ENCODE measurements around the gene IL1RAPL1. TPM values are rescaled to one million over a fixed set of nuclear protein-coding genes. Genes with fewer than 3 reads are reported as not detected.

The IL1RAPL1 gene
- total RNA-seq, 4 donors from 2014 or later = 0.16 to 0.46 TPM; not detected in 2

DNA sequence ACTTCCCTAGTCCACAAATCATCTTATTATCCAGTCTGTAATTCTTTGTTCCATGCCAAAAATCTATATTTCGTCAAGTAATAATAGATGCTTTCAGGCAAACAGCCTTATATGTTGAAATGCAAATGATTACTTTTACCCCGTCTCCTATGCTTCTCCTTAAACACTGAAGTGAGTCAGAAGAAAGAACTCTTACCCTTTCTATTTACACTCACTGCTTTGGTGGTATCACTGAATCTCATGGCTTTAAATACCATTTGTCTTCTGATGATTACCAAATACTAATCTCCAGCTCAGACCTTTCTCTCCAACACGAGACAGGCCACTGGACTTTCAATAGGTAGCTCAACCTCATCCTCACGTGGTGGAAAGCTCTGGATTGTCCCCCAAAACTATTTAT, 558.1 kb downstream of the IL1RAPL1 start:
- H3K27me3 ChIP-seq = no peaks in the 10 kb centered on the region
- intact Hi-C loops (cut with DNase I; ENCODE audit: low total_unique reads) = no loop called here
- TF ChIP-seq, protein P1, sequence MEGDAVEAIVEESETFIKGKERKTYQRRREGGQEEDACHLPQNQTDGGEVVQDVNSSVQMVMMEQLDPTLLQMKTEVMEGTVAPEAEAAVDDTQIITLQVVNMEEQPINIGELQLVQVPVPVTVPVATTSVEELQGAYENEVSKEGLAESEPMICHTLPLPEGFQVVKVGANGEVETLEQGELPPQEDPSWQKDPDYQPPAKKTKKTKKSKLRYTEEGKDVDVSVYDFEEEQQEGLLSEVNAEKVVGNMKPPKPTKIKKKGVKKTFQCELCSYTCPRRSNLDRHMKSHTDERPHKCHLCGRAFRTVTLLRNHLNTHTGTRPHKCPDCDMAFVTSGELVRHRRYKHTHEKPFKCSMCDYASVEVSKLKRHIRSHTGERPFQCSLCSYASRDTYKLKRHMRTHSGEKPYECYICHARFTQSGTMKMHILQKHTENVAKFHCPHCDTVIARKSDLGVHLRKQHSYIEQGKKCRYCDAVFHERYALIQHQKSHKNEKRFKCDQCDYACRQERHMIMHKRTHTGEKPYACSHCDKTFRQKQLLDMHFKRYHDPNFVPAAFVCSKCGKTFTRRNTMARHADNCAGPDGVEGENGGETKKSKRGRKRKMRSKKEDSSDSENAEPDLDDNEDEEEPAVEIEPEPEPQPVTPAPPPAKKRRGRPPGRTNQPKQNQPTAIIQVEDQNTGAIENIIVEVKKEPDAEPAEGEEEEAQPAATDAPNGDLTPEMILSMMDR (IDR thresholded peaks at IDR 0.05 in 4 of 5, conservative IDR thresholded peaks at IDR 0.05 in 1 of 5) = no peak
- TF ChIP-seq POLR2A (IDR thresholded peaks at IDR 0.05) = no peak
- H3K9me3 ChIP-seq = no peaks in the 10 kb centered on the region
- DNase-seq (no peak), ATAC-seq (no peak)
- no peak overlapping the region for H3K27ac ChIP-seq
- no peaks in the 10 kb centered on the region for H3K36me3 ChIP-seq
- H3K4me3 ChIP-seq = no peak overlapping the region
- in situ Hi-C loops (cut with MboI; ENCODE audit: low sequenced_read_pairs in 4 of 4) = no loop called here
- H3K4me1 ChIP-seq = no peaks in the 10 kb centered on the region

DNA sequence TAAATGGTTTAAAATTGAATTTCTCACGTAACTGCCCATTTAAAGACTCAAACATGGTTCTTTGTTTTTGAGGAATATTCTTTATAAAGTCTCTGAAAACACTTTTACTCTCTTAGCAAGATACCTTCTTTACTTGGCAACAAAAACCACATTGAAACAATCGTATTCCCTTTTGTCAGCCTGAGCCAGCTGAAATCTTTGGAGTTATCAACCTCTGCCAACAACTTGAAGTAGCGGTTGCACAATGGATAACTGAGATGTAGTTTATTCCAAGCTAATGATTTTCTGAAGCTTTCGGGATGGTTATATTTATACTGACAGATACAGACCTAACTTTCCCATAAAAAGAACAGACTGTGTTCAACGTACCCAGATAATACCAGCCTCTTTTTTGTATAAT, 561.3 kb downstream of the IL1RAPL1 start:
- no peak for DNase-seq
- in situ Hi-C loops (cut with MboI; ENCODE audit: low sequenced_read_pairs in 4 of 4) = no loop called here
- no peaks in the 10 kb centered on the region for H3K36me3 ChIP-seq
- TF ChIP-seq, protein P1 (IDR thresholded peaks at IDR 0.05 in 4 of 5, conservative IDR thresholded peaks at IDR 0.05 in 1 of 5) = no peak
- TF ChIP-seq POLR2A (IDR thresholded peaks at IDR 0.05) = no peak
- H3K4me1 ChIP-seq = no peaks in the 10 kb centered on the region
- no peak overlapping the region for H3K4me3 ChIP-seq
- H3K27me3 ChIP-seq = no peaks in the 10 kb centered on the region
- intact Hi-C loops (cut with DNase I; ENCODE audit: low total_unique reads) = no loop called here
- ATAC-seq = no peak
- no peak overlapping the region for H3K27ac ChIP-seq
- no peaks in the 10 kb centered on the region for H3K9me3 ChIP-seq

DNA sequence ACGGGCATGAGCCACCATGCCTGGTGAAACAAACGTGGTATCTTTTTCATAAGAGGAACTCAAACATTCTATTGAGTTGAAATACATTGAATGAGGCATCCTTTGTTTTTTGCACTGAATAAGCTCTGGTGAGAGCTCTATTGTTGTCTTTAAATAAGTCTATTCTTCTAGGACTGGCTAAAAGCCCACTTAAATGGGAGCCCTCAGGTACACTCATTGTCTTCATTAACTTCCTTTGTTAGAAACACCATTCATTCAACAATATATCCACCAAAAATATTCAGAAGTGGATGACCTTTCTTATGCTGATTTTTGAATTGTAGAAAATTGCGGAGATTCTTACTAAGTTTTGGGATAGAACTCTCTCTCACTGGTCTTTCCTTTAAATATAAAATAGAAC, 568.0 kb downstream of the IL1RAPL1 start:
- no peak overlapping the region for H3K27ac ChIP-seq
- intact Hi-C loops (cut with DNase I; ENCODE audit: low total_unique reads) (no loop called here), in situ Hi-C loops (cut with MboI; ENCODE audit: low sequenced_read_pairs in 4 of 4) (no loop called here)
- no peak overlapping the region for H3K4me3 ChIP-seq
- no peaks in the 10 kb centered on the region for H3K9me3 ChIP-seq
- ATAC-seq (no peak), DNase-seq (no peak)
- TF ChIP-seq, protein P1 (IDR thresholded peaks at IDR 0.05 in 4 of 5, conservative IDR thresholded peaks at IDR 0.05 in 1 of 5) = no peak
- TF ChIP-seq POLR2A (IDR thresholded peaks at IDR 0.05) = no peak
- no peaks in the 10 kb centered on the region for H3K4me1 ChIP-seq
- no peaks in the 10 kb centered on the region for H3K27me3 ChIP-seq
- H3K36me3 ChIP-seq = no peaks in the 10 kb centered on the region

DNA sequence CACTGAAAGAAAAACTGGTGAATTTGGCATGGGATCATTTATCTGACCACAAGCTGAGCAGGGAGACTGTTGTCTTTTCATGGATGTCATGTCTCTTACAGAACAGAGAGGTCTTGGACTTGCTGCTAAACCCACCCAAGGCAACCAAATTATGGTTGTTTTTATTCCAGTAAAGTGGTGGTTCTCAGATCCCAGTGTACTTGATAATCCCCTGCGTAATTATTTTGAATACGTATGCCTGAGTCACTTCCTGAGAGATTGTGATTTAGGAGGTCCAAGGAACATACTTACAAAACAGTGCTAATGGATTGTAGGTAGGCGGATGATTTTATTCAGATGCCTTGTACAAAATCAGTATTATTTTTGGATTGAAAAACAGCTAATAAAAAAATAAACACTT, 585.6 kb downstream of the IL1RAPL1 start:
- Histone ChIP-seq H3K4me1 (no peaks in the 10 kb centered on the region), H3K27me3 (no peaks in the 10 kb centered on the region), H3K36me3 (no peaks in the 10 kb centered on the region), H3K27ac (no peak overlapping the region), H3K4me3 (no peak overlapping the region), H3K9me3 (no peaks in the 10 kb centered on the region)
- ATAC-seq (no peak), DNase-seq (no peak)
- TF ChIP-seq, protein P1 (IDR thresholded peaks at IDR 0.05 in 4 of 5, conservative IDR thresholded peaks at IDR 0.05 in 1 of 5) = no peak
- TF ChIP-seq POLR2A (IDR thresholded peaks at IDR 0.05) = no peak
- in situ Hi-C loops (cut with MboI; ENCODE audit: low sequenced_read_pairs in 4 of 4) = no loop called here
- intact Hi-C loops (cut with DNase I; ENCODE audit: low total_unique reads) = no loop called here

DNA sequence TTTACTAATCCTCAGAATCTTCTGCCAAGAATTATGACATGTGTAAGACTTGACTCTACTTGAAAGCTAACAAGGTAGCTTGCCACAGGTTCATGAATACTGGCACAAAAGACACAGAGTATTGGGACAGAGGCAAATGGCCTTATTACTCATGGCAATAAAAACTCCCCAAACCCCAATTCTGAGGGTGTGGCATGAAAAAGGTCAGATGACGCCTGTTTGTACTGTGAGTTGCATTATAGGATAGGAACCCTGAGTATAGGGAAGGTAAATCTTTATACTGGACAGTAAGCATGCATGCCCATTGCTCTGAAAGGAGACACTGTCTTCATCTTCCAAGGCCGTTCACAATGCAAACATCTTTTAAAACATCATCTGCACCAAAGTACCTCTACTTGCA, 600.0 kb downstream of the IL1RAPL1 start:
- H3K4me3 ChIP-seq = no peak overlapping the region

More for the DNA sequence above, 600.0 kb downstream of the IL1RAPL1 start:
- TF ChIP-seq POLR2A (IDR thresholded peaks at IDR 0.05) = no peak
- TF ChIP-seq, protein P1 (IDR thresholded peaks at IDR 0.05 in 4 of 5, conservative IDR thresholded peaks at IDR 0.05 in 1 of 5) = no peak
- intact Hi-C loops (cut with DNase I; ENCODE audit: low total_unique reads) (no loop called here), in situ Hi-C loops (cut with MboI; ENCODE audit: low sequenced_read_pairs in 4 of 4) (no loop called here)
- H3K27me3 ChIP-seq = no peaks in the 10 kb centered on the region
- no peak for DNase-seq
- no peak for ATAC-seq
- H3K27ac ChIP-seq = no peak overlapping the region
- no peaks in the 10 kb centered on the region for H3K36me3 ChIP-seq
- no peaks in the 10 kb centered on the region for H3K9me3 ChIP-seq
- no peaks in the 10 kb centered on the region for H3K4me1 ChIP-seq

Measured in gastrocnemius medialis (tissue), 4 donors.